BE2C (cell line): Measurements from ENCODE around the gene IKBKG.

Experiments
- DNase-seq: peaks from one replicate; pipeline ENCODE4 v3.0.0-alpha.2; 2020
- H3K27me3 ChIP-seq: fragments of 250-450 bp; sonication (Bioruptor Pico); 2 replicates; pipeline ENCODE4 v1.5.1; 2020; ENCODE audit warnings: mild to moderate bottlenecking
- H3K36me3 ChIP-seq: fragments of 250-450 bp; sonication (Bioruptor Pico); 2 replicates; pipeline ENCODE4 v1.5.1; 2020; ENCODE audit warnings: mild to moderate bottlenecking
- H3K4me1 ChIP-seq: fragments of 250-450 bp; sonication (Bioruptor Pico); 2 replicates; pipeline ENCODE4 v1.5.1; 2020
- H3K4me3 ChIP-seq: 2 replicates; pipeline ENCODE4 v1.5.1; 2011; ENCODE audit warnings: low read depth, low read length
- H3K9me3 ChIP-seq: fragments of 250-450 bp; sonication (Bioruptor Pico); 2 replicates; pipeline ENCODE4 v1.5.1; 2020
- CTCF ChIP-seq: IDR thresholded peaks from 2 replicates; pipeline ENCODE4 v1.5.1; 2012; ENCODE audit warnings: mild to moderate bottlenecking, low read depth, low read length

Gene IKBKG

GRCh38 chrX:154598656-154599055 is 51.2 kb downstream of the IKBKG start:
- no peak for DNase-seq
- H3K4me1 ChIP-seq: no peaks in the 10 kb centered on the region
- no peaks in the 10 kb centered on the region for H3K9me3 ChIP-seq
- no peaks in the 10 kb centered on the region for H3K27me3 ChIP-seq
- H3K36me3 ChIP-seq: no peaks in the 10 kb centered on the region
- TF ChIP-seq CTCF: no peak
- H3K4me3 ChIP-seq: no peak overlapping the region

GRCh38 chrX:154599531-154599930 is 52.1 kb downstream of the IKBKG start:
- Histone ChIP-seq H3K4me1 (no peaks in the 10 kb centered on the region), H3K27me3 (no peaks in the 10 kb centered on the region)

GRCh38 chrX:154600759-154601374 is 53.4 kb downstream of the IKBKG start:
- Histone ChIP-seq H3K36me3 (no peaks in the 10 kb centered on the region), H3K27me3 (no peaks in the 10 kb centered on the region), H3K4me3 (no peak overlapping the region), H3K4me1 (no peaks in the 10 kb centered on the region), H3K9me3 (no peaks in the 10 kb centered on the region)
- TF ChIP-seq CTCF: no peak
- no peak for DNase-seq

More at GRCh38 chrX:154599531-154599930, 52.1 kb downstream of the IKBKG start:
- DNase-seq: no peak
- H3K9me3 ChIP-seq: no peaks in the 10 kb centered on the region
- no peaks in the 10 kb centered on the region for H3K36me3 ChIP-seq
- H3K4me3 ChIP-seq: no peak overlapping the region
- no peak for TF ChIP-seq CTCF

GRCh38 chrX:154602226-154602625 is 54.8 kb downstream of the IKBKG start:
- H3K36me3 ChIP-seq: no peaks in the 10 kb centered on the region
- no peaks in the 10 kb centered on the region for H3K27me3 ChIP-seq
- no peaks in the 10 kb centered on the region for H3K9me3 ChIP-seq
- DNase-seq: no peak
- H3K4me3 ChIP-seq: no peak overlapping the region
- H3K4me1 ChIP-seq: no peaks in the 10 kb centered on the region
- no peak for TF ChIP-seq CTCF

GRCh38 chrX:154602766-154603437 is 55.5 kb downstream of the IKBKG start:
- Histone ChIP-seq H3K36me3 (no peaks in the 10 kb centered on the region), H3K4me1 (no peaks in the 10 kb centered on the region), H3K27me3 (no peaks in the 10 kb centered on the region), H3K9me3 (no peaks in the 10 kb centered on the region), H3K4me3 (no peak overlapping the region)
- TF ChIP-seq CTCF: no peak
- no peak for DNase-seq
